T-helper 9 cell (primary cell): ENCODE data around the gene RWDD3.

ENCODE experiments used
- DNase-seq: peaks from one replicate; pipeline ENCODE4 v3.0.0-alpha.2; 2020

Gene RWDD3

DNA sequence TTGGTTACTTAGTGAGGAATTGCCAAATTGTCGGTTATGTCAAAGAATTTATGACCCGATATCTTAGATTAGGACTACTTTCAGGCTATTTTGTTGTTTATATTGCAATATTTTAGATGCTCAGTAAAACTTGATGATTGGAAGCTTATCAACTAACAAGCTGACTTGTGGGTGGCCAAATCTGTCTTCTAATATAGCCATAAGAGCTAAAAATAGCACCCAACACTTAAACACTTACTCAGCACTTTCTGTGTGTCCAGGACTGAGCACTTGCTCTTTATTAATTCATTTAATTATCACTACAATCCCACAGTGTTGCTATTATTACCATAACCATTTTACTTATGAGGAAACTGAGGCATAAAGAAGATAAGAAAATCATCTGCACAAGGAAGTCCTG is 50.4 kb downstream of the RWDD3 start:
- no peak for DNase-seq

DNA sequence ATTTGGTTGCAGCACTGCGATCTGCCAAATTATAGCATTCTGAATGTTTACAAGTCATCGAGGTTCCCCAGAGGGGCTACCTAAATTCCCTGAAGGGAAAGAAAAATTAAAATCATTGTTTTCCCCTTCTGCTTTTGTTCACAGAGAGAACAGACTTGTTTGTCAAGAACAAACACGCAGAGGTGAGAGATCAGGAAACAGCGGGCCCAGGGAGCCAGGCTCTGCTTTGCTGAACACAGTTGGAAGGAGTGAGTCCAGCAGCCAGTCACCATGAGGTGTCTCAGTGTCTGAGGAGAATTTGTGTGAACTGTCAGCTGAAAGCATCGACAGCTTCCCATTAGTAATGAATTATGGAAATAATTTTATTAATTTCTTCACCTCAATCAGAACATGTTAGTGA is 52.5 kb downstream of the RWDD3 start:
- no peak for DNase-seq

DNA sequence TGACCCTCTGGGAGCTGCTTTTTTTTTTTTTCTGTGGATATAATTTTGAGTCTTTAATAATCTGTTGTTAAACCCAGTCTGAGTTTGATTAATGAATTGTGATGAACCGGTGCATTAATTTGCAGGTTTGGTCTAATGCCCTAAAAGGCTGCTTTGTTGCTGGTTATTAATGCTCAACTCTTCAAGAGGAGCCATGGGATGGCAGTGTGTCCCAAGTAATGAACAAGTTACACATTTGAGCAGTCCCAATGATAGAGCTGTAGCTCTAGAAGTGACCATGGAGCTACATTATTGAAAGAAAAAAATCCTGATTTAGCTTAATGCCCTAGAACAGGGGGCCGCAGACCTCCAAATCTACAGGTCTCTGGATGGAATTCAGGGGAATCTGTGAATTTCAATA is 53.1 kb downstream of the RWDD3 start:
- DNase-seq: no peak

DNA sequence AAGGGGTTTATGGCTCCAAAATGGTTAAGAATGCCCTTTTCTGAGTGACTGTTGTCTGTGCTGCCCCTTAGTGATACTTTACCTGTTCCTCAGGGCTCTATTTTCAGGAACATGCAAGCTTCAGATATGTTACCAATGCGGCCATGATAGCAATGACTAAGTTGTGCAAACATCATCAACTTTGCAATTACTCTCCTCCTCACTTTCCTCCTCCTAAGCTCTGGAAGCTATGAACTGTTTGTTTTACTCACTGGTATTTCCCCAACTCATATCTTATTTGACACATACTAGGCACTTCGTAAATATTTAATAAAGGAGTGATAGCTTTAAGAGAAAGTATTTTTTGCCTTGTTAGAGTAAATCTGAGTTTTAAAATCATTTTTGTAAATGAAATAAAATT is 53.8 kb downstream of the RWDD3 start:
- no peak for DNase-seq
